NCI-H460 (cell line): ENCODE measurements around the gene TMEM107. TPM values are rescaled to one million over a fixed set of nuclear protein-coding genes. Genes with fewer than 3 reads are reported as not detected.

Source experiments
- DNase-seq: peaks from one replicate; pipeline ENCODE4 v3.0.0-alpha.2; 2016; ENCODE audit warnings: low read depth; ENCODE audit errors: extremely low read depth
- total RNA-seq: library from RNA; depleted of rRNA; stranded (reverse); fragments of >200 nt; shearing (Covaris generic); gene quantifications from 2 replicates; pipeline ENCODE4 v1.2.3, GENCODE V29; 2014

Gene TMEM107
- total RNA-seq, 1 experiment from 2014 or later, result 27.9 TPM

DNA sequence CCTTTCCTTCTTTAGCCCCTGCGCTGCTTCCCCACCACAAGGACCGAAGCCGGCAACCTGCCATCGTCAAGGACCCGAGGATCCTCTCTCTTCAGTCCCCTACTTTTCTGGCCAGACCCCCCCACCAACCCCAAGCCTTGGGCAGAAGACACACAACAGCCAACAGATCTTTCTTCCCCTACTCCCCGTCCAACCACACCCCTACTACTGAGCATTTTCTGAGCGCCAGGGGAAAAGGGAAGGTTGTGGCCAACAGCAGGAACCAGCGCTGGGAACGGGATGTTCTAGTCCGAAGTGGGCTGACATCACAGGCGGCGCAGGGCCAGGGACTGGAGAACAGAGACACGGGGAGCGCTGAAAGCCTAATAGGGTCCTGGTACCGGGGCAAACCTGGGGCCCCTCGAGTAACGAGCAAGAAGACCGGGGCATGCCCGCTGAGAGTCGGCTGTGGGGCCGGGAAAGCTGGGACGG is 24.5 kb downstream of the TMEM107 start:
- DNase-seq, result no peak

GRCh38 chr17:8151120-8151640 is 25.0 kb downstream of the TMEM107 start:
- no peak for DNase-seq

DNA sequence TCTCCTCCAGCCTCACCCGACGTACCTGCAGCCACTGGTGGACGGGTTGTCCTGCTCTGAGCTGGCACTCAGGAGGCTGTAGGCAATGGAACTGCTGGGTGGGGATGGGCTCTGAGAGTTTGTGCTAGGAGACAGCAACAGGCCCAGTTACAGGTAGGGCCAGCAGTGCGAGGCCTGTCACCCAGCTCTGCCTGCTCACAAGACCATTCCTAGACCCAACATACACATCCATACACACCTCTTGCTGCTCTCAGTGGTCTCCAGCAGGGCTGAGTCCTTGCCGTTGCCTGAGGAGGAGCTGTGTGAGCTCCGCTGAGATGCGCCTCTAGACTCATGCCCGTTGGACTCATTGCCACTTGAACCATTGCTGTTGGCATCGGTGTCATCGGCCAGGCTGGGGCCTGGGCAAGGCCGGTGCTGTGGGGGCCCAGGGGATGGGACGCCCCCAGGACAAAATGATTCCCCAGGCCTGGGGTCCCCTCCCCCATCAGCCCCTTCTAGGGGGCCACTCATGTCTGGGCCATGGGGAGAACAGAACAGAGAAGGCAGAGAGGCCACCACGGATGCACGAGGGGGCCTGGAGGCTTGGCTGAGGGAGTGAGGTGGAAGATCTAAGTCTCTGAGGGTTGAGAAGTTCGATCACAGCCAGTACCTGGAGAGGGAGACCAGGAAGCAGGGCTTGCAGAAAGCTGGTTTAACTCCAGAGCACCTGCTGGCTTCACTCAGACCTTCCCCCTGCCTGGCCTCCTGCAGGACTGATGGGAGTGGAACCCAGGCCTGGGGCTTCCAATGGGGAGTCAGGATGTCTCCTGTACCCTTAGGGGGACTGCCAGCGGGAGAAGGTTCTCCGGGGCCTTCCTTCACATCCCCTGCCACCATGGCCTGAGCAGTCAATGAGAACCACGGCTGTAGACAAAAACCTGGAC is 25.7 kb downstream of the TMEM107 start:
- no peak for DNase-seq

GRCh38 chr17:8149419-8150193 is 26.6 kb downstream of the TMEM107 start:
- DNase-seq, result no peak

- no peak for DNase-seq
Measured at GRCh38 chr17:8148560-8148959, 27.6 kb downstream of the TMEM107 start.

- no peak for DNase-seq
Measured at GRCh38 chr17:8147805-8148404, 28.3 kb downstream of the TMEM107 start.

DNA sequence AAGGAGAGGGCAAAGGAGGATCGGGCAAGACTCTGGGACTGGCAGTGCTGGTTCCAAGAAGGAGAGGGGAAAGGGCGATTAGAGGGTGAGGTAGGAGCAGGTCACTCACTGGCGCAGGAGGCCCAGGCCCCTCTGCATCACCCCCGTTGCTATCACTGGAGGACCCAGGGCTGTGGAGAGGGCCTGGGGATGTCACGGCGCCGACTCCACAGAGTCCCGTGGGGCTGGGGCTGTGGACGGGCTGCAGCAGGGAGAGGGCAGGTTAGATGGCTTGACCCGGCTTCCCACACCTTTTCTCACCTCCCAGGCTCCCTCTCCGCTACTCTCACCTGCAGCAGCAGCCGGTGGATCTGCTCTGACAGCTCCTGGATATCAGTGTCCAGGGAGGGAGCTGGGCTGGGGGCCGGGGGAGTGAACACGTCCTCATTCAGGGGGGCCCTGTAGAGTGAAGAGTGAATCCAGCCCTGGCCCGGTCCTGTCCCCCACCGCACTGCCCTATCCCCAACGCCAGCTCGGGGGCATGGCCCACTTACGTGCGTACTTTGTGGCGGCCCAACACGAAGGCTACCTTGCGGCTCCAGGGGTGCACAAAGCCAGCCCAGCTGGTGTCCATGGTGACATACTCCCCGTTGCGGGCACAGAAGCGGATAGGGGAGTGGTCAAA is 28.9 kb downstream of the TMEM107 start:
- no peak for DNase-seq

DNA sequence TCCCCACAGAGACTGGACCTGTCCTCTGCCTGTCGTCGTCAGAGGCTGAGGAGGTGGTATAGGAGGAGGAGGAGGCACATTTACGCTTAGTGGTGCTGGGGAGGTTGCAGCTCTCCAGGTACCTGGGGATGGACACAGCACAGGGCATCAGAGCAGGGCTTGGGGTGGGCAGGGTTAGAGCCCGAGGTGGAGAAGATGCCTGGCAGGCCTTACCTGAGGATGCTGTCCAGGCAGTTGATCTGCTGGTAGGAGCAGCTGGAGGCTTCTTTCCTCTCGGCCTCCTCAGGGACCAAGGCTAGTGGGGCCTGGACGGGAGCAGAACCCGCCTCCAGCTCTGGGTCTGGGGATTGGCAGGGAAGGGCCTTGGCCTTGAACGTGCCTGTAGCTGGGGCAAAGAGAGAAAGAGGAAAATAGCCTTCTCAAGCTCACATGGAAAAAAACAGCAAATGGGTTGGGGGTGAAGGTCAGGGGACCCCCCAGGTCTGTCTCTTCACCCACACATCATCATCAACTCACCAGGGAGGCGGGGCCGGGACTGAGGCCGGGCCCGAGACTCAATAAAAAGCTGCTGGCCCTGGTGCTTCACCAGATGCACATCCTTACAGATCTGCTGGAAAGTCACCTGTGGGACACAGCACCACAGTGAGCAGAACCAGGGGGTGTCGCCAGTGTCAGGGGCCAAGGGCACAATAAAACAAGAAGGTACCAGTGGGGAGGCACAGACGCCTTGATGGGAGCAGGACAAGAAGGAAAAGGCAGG is 29.6 kb downstream of the TMEM107 start:
- no peak for DNase-seq

DNA sequence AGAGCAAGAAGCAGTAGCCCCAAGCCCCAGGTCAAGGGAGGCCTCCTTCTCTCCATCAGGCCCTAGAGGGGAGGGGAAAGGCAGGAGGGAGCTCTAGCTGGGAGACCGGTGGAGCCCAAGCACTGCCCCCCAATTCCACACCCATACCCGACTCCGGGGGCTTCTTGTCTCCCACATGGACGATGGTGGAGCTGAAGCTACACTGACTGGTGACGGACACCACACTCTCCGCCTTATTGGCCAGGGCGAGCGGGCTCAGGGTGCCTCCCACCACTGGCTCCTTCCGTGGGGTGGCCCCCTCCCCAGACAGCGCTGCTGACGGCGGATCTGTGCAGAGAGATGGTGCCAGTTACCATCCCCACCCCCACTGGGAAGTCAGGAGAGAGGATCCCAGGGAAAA is 30.4 kb downstream of the TMEM107 start:
- DNase-seq, result no peak

GRCh38 chr17:8144401-8145231 is 31.6 kb downstream of the TMEM107 start:
- DNase-seq, result no peak

DNA sequence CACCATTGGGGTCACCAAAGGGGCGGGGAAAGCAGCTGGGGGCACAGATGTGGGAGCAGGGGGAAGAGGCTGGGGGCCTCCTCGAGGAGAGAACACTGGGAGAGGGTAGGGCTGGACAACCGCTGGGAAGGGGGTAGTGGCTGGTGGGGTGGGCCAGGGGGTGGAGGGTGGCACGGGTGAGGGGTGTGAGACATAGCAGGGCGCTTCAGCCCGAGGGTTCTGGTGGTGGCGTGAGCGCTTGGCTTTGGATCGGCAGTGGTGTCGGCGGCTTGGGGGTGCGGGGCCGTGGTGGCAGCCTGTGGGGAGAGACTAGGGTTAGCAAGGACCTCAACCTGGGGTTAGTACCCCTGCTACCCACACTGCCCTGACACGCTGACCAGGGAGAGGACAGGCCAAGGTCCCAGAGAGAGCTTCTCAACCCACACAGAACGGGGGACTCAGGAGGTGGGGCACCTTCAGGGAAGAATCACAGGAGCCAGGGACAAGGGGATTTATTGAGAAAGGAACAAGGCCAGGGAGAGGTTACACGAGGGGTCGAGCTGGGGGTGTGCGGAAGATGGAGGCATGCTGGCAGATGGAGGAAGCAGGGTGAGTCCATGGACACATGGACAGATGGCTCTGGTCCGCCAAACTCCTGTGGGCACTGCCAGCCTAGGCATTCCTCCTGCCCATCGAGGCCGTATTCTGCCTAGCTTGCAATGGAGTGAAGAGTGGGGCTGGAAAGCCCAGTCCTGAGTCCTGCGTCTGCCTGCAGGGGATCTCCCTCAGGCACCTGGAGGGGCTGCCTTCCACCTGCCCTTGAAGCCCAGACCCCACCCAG is 32.4 kb downstream of the TMEM107 start:
- DNase-seq, result no peak

DNA sequence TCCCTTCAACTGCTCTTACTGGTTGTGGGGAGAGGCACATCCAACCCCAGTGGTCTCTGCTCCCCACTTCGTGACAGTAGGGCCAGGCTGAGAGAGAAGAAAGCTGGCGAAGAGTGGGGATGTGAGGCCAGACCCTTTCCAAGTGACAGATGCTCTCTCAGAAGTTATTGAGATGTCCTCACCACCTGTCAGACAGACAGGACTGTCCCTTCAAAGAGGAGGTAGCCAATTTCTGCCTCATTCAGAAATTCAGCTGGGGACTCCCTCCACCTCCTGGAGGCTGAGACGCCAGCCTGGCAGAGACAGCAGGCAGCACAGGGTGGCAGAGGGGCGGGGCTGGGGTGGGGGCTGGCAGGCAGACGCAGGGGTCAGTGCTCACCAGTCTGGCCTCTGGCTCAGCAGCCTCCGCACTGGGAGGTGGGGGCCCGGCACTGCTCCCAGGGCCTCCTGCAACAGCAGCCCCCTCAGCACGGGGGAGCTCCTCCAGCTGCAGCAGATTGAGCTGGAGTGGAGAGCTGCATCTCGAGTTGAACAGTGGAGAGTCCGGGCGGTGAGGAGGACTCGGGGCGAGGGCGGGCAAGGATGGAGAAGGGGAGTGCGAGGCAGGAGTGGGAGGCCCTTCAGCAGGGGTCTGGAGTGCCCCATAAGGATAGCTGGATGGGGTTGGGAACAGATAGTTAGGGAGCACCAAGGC is 33.1 kb downstream of the TMEM107 start:
- no peak for DNase-seq

GRCh38 chr17:8142158-8142886 is 33.9 kb downstream of the TMEM107 start:
- no peak for DNase-seq

DNA sequence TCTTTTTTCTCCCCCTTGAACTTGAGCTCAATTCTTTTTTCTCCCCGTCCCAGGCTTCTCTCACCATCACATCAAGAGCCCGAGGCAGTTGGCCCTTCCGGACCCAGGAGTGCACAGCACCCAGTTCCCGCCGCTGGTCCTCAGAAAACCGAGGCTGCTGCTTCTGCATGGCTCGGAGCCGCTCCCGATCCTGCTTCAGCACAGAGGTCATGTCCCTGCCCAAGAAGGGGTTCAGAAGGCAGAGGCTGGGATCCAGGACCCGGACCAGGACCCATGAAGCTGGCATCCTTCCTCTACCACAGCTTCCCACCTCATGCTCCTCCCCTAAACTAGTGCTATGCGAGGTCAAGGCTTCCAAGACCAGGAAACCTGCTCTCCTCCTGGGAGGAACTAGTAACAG is 34.4 kb downstream of the TMEM107 start:
- no peak for DNase-seq

DNA sequence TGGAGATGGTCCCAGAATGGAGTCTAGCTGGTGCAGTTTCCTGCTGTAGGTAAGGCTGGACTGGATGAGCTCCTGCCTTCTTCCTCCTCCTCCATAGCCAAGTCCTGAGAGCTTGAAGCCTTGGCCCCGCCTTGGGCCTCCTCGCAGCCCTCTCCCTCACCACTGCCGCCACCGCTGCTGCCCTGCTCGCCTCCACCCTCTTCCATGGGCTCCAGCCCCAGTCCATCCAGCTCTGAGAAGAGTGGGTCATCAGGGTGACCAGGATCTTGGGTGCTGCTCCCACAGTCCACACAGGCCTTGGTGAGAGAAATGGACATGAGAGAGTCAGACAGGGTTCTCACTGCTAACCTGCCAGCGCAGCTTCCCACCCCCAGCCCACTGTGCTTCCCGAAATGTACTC is 35.1 kb downstream of the TMEM107 start:
- DNase-seq, result no peak
